OCI-LY7 (cell line): ENCODE measurements around the gene NUDT3. TPM values are rescaled to one million over a fixed set of nuclear protein-coding genes. Genes with fewer than 3 reads are reported as not detected.

Experiments used
- BruUV-seq: library from RNA; stranded (reverse); fragments of 400-500 nt; replicated peaks from 2 replicates; lab custom pipeline; 2021; lab: Mats Ljungman, UMichigan
- CTCF ChIA-PET: fragments of 300-600 bp; sonication (Branson Sonifier 250); formaldehyde crosslinking; loops from one replicate; lab custom pipeline; 2022; ENCODE audit warnings: antibody characterized with exemption; ENCODE audit not compliant: unreplicated experiment; lab: Charles Lee
- POLR2A ChIA-PET: fragments of 300-600 bp; sonication (Branson Sonifier 250); formaldehyde crosslinking; loops from one replicate; lab custom pipeline; 2022; ENCODE audit warnings: antibody characterized with exemption; lab: Charles Lee
- DNase-seq: peaks from one replicate; pipeline ENCODE4 v3.0.0-alpha.2; 2015; ENCODE audit warnings: low spot score
- H2AFZ ChIP-seq: fragments of 200-600 bp; sonication (generic), shearing (Covaris generic); 2 replicates; pipeline ENCODE4 v1.6.1; 2014; ENCODE audit warnings: mild to moderate bottlenecking, antibody characterized with exemption, low read length, moderate library complexity
- H3K27ac ChIP-seq: fragments of 200-600 bp; sonication (generic); 2 replicates; pipeline ENCODE4 v1.5.1; 2014; ENCODE audit warnings: mixed run types, low read depth, mild to moderate bottlenecking, moderate library complexity, low read length, inconsistent platforms; ENCODE audit not compliant: poor library complexity, severe bottlenecking
- H3K36me3 ChIP-seq: fragments of 200-600 bp; sonication (generic); 2 replicates; pipeline ENCODE4 v1.6.1; 2014; ENCODE audit warnings: mild to moderate bottlenecking, antibody characterized with exemption, low read length, moderate library complexity, mixed read lengths; ENCODE audit not compliant: insufficient read depth
- H3K4me1 ChIP-seq: fragments of 200-600 bp; sonication (generic); 2 replicates; pipeline ENCODE4 v1.5.1; 2014; ENCODE audit warnings: mild to moderate bottlenecking, low read length; ENCODE audit not compliant: insufficient read depth, poor library complexity, severe bottlenecking
- H3K4me2 ChIP-seq: fragments of 200-600 bp; sonication (generic); 2 replicates; pipeline ENCODE4 v1.6.1; 2014; ENCODE audit warnings: mild to moderate bottlenecking, low read length
- H3K4me3 ChIP-seq: fragments of 200-600 bp; sonication (generic); 2 replicates; pipeline ENCODE4 v1.5.1; 2014; ENCODE audit warnings: mild to moderate bottlenecking, low read depth, low read length; ENCODE audit not compliant: poor library complexity, severe bottlenecking
- H3K79me2 ChIP-seq: fragments of 200-600 bp; sonication (generic); 2 replicates; pipeline ENCODE4 v1.6.1; 2016; ENCODE audit warnings: low read depth, mild to moderate bottlenecking, low read length, moderate library complexity, mixed read lengths; ENCODE audit not compliant: insufficient read depth
- H3K9me2 ChIP-seq: fragments of 200-600 bp; sonication (generic); 2 replicates; pipeline ENCODE4 v1.6.1; 2016; ENCODE audit warnings: mild to moderate bottlenecking, low read length, mixed read lengths; ENCODE audit not compliant: insufficient read depth
- H3K9me3 ChIP-seq: fragments of 200-600 bp; sonication (generic); 2 replicates; pipeline ENCODE4 v1.6.1; 2014; ENCODE audit warnings: mild to moderate bottlenecking, mixed run types, low read length, mixed read lengths
- H4K20me1 ChIP-seq: fragments of 200-600 bp; sonication (generic); 2 replicates; pipeline ENCODE4 v1.6.1; 2014; ENCODE audit warnings: mild to moderate bottlenecking, antibody characterized with exemption, low read length, moderate library complexity, mixed read lengths; ENCODE audit not compliant: insufficient read depth
- CTCF ChIP-seq: fragments of 200-600 bp; sonication (generic); conservative IDR thresholded peaks from 2 replicates; pipeline ENCODE4 v1.5.1; 2014; ENCODE audit warnings: mild to moderate bottlenecking, antibody characterized with exemption, low read length, moderate library complexity, mixed read lengths
- EZH2phosphoT487 ChIP-seq: fragments of 200-600 bp; sonication (generic); IDR thresholded peaks from 2 replicates; pipeline ENCODE4 v1.6.1; 2018; ENCODE audit warnings: low read depth, borderline replicate concordance, mild to moderate bottlenecking, mixed run types, antibody characterized with exemption, low read length, moderate library complexity, mixed read lengths
- intact Hi-C: fragments of 100-400 bp; cut with micrococcal nuclease; formaldehyde crosslinking; loops from one replicate; pipeline ENCODE4 v1.10.0; 2022; ENCODE audit not compliant: unreplicated experiment
- total RNA-seq, 2 experiments: library from RNA; depleted of rRNA in 1 of 2; stranded (reverse); fragments of >200 nt in 1 of 2; shearing (Covaris generic) in 1 of 2; gene quantifications; 2 replicates each; pipeline ENCODE4 v1.2.3, GENCODE V29; 2014 to 2022

The NUDT3 gene
- total RNA-seq, 2 experiments from 2014 or later: 30.7 to 43.0 TPM

- no peaks in the 10 kb centered on the region for H3K9me2 ChIP-seq
- intact Hi-C loops: no loop called here
- peaks cover 56% of the 10 kb centered on the region for H3K79me2 ChIP-seq
- no peaks in the 10 kb centered on the region; the same call in 1 of the 2 replicates for H4K20me1 ChIP-seq
- no peak overlapping the region for H3K4me2 ChIP-seq
- ChIA-PET CTCF (no interaction called here), POLR2A (interaction anchor here (1.1 kb wide), 1 partner anchor 13 kb away, joined by 3 read pairs; no protein-coding TSS in a partner anchor)
- BruUV-seq: no TSS peak
- H3K36me3 ChIP-seq: no peaks in the 10 kb centered on the region
- peaks cover 10% of the 10 kb centered on the region for H3K4me1 ChIP-seq
- H3K9me3 ChIP-seq: no peaks in the 10 kb centered on the region
- H3K27ac ChIP-seq: no peak overlapping the region
- H2AFZ ChIP-seq: no peak overlapping the region
- DNase-seq: no peak
- TF ChIP-seq CTCF (no peak), EZH2phosphoT487 (no peak)
- H3K4me3 ChIP-seq: no peak overlapping the region
These were observed 40.0 kb downstream of the NUDT3 start for GRCh38 chr6:34352305-34352937.

GRCh38 chr6:34350934-34351217 lies 41.6 kb downstream of the NUDT3 start:
- Histone ChIP-seq H4K20me1 (no peaks in the 10 kb centered on the region; the same call in 1 of the 2 replicates), H3K9me2 (no peaks in the 10 kb centered on the region), H3K9me3 (no peaks in the 10 kb centered on the region), H3K79me2 (peaks cover 64% of the 10 kb centered on the region), H3K4me3 (no peak overlapping the region), H3K4me1 (peaks cover 24% of the 10 kb centered on the region), H3K36me3 (no peaks in the 10 kb centered on the region), H3K4me2 (no peak overlapping the region), H3K27ac (no peak overlapping the region), H2AFZ (no peak overlapping the region)
- TF ChIP-seq CTCF (no peak), EZH2phosphoT487 (no peak)
- intact Hi-C loops: no loop called here
- ChIA-PET CTCF (no interaction called here), POLR2A (interaction anchor here (0.7 to 1.6 kb wide), 5 partner anchors 9 to 44 kb away, joined by 3 to 5 read pairs (median 4); no protein-coding TSS in a partner anchor)
- BruUV-seq: no TSS peak
- no peak for DNase-seq
